Mucosa of rectum (tissue), 2 donors: ENCODE data around the gene METTL26.

Experiments used
- H3K27ac ChIP-seq, 2 donors: one replicate each; pipeline ENCODE4 v1.7.0; 2013; ENCODE audit warnings: inconsistent platforms in 2 of 2, low read depth in 2 of 2, low read length in 2 of 2
- H3K27me3 ChIP-seq, 2 donors: one replicate each; pipeline ENCODE4 v1.7.0; 2013; ENCODE audit warnings: low read length in 2 of 2; ENCODE audit not compliant: control insufficient read depth in 2 of 2, insufficient read depth in 2 of 2
- H3K36me3 ChIP-seq, 2 donors: one replicate each; pipeline ENCODE4 v1.7.0; 2013; ENCODE audit warnings: low read length in 2 of 2; ENCODE audit not compliant: control insufficient read depth in 2 of 2, insufficient read depth in 2 of 2
- H3K4me1 ChIP-seq, 2 donors: one replicate each; pipeline ENCODE4 v1.7.0; 2013; ENCODE audit warnings: low read length in 2 of 2, mild to moderate bottlenecking in 1 of 2; ENCODE audit not compliant: control insufficient read depth in 2 of 2, insufficient read depth in 2 of 2
- H3K4me3 ChIP-seq, 2 donors: one replicate each; pipeline ENCODE4 v1.7.0; 2013; ENCODE audit warnings: low read length in 2 of 2
- H3K9ac ChIP-seq, 2 donors: one replicate each; pipeline ENCODE4 v1.7.0; 2013; ENCODE audit warnings: low read length in 2 of 2, low read depth in 1 of 2, mild to moderate bottlenecking in 1 of 2
- H3K9me3 ChIP-seq, 2 donors: one replicate each; pipeline ENCODE4 v1.7.0; 2013; ENCODE audit warnings: low read length in 2 of 2; ENCODE audit not compliant: control insufficient read depth in 2 of 2
- donor health status: healthy.
- donor health status: Normal muscosa, but diverticular disease.

METTL26 gene

GRCh38 chr16:637081-638018, 1.2 kb upstream of the METTL26 start:
- Histone ChIP-seq H3K9ac (peak overlapping the region; percentile 56 to 81), H3K27me3 (no peaks in the 10 kb centered on the region), H3K4me3 (peak overlapping the region; percentile 79 to 84), H3K4me1 (peaks cover 13 to 14% of the 10 kb centered on the region in 2 donors), H3K36me3 (peaks cover 0 to 5% of the 10 kb centered on the region in 2 donors), H3K9me3 (no peaks in the 10 kb centered on the region), H3K27ac (peak overlapping the region; percentile 91 to 98)

- peak overlapping the region; percentile 52 to 81 for H3K9ac ChIP-seq
- peaks cover 14 to 21% of the 10 kb centered on the region in 2 donors for H3K4me1 ChIP-seq
- H3K4me3 ChIP-seq: peak overlapping the region; percentile 79 to 84
- no peaks in the 10 kb centered on the region for H3K9me3 ChIP-seq
- H3K27me3 ChIP-seq: no peaks in the 10 kb centered on the region
- H3K36me3 ChIP-seq: peaks cover 0 to 5% of the 10 kb centered on the region in 2 donors
- peak overlapping the region; percentile 91 to 98 for H3K27ac ChIP-seq
Measured at GRCh38 chr16:635573-636205, 416 bp downstream of the METTL26 start.

- Histone ChIP-seq H3K4me1 (peaks cover 14 to 21% of the 10 kb centered on the region in 2 donors), H3K4me3 (peak overlapping the region; percentile 79 to 84), H3K9ac (no peak overlapping the region)
Measured at GRCh38 chr16:634996-635395, 1.1 kb downstream of the METTL26 start.

GRCh38 chr16:634051-634670, 1.9 kb downstream of the METTL26 start:
- H3K9me3 ChIP-seq: no peaks in the 10 kb centered on the region
- H3K4me3 ChIP-seq: no peak overlapping the region
- no peak overlapping the region for H3K9ac ChIP-seq
- H3K27ac ChIP-seq: no peak overlapping the region
- peaks cover 14 to 23% of the 10 kb centered on the region in 2 donors for H3K4me1 ChIP-seq
- peaks cover 0 to 5% of the 10 kb centered on the region in 2 donors for H3K36me3 ChIP-seq
- H3K27me3 ChIP-seq: no peaks in the 10 kb centered on the region

More at GRCh38 chr16:634996-635395, 1.1 kb downstream of the METTL26 start:
- Histone ChIP-seq H3K27ac (no peak overlapping the region), H3K27me3 (no peaks in the 10 kb centered on the region), H3K9me3 (no peaks in the 10 kb centered on the region), H3K36me3 (peaks cover 0 to 5% of the 10 kb centered on the region in 2 donors)

- Histone ChIP-seq H3K27me3 (no peaks in the 10 kb centered on the region), H3K9ac (no peak overlapping the region), H3K36me3 (peaks cover 4 to 5% of the 10 kb centered on the region in 2 donors), H3K4me3 (no peak overlapping the region), H3K27ac (no peak overlapping the region), H3K9me3 (no peaks in the 10 kb centered on the region), H3K4me1 (peaks cover 14 to 23% of the 10 kb centered on the region in 2 donors)
Measured at GRCh38 chr16:633336-634050, 2.6 kb downstream of the METTL26 start.

GRCh38 chr16:632486-633335, 3.4 kb downstream of the METTL26 start:
- no peaks in the 10 kb centered on the region for H3K27me3 ChIP-seq
- no peaks in the 10 kb centered on the region for H3K9me3 ChIP-seq
- peaks cover 14 to 21% of the 10 kb centered on the region in 2 donors for H3K4me1 ChIP-seq
- H3K27ac ChIP-seq: no peak overlapping the region
- H3K4me3 ChIP-seq: no peak overlapping the region
- peaks cover 5 to 8% of the 10 kb centered on the region in 2 donors for H3K36me3 ChIP-seq
- H3K9ac ChIP-seq: no peak overlapping the region

- H3K9me3 ChIP-seq: no peaks in the 10 kb centered on the region
- peaks cover 10 to 16% of the 10 kb centered on the region in 2 donors for H3K4me1 ChIP-seq
- H3K27me3 ChIP-seq: no peaks in the 10 kb centered on the region
- H3K27ac ChIP-seq: no peak overlapping the region
- H3K4me3 ChIP-seq: no peak overlapping the region
- H3K36me3 ChIP-seq: peaks cover 5 to 8% of the 10 kb centered on the region in 2 donors
- no peak overlapping the region for H3K9ac ChIP-seq
Measured at GRCh38 chr16:631808-632358, 4.2 kb downstream of the METTL26 start.

GRCh38 chr16:630815-631405, 5.2 kb downstream of the METTL26 start, which contains the start of gene WFIKKN1:
TSS of gene WFIKKN1 (plus strand) at chr16:630985. CDS start at chr16:631254, 269 bp downstream.
- H3K4me3 ChIP-seq: no peak within 1 kb of the TSS
- H3K36me3 ChIP-seq: peaks cover 9 to 11% of the 10 kb centered on the region in 2 donors
- no peaks in the 10 kb centered on the region for H3K9me3 ChIP-seq
- H3K27me3 ChIP-seq: no peaks in the 10 kb centered on the region
- H3K9ac ChIP-seq: no peak within 1 kb of the TSS
- H3K4me1 ChIP-seq: peaks cover 10 to 16% of the 10 kb centered on the region in 2 donors
- H3K27ac ChIP-seq: no peak within 1 kb of the TSS
